Keratinocyte (primary cell): ENCODE results near the gene SERPINE1.

Experiments
- EZH2 ChIP-seq: IDR thresholded peaks from one replicate; pipeline ENCODE4 v1.6.1; 2012; ENCODE audit warnings: inconsistent platforms, mild to moderate bottlenecking, low read length, moderate library complexity
- TF ChIP-seq, protein P1 (sequence below), 3 experiments: IDR thresholded peaks in 1 of 3; conservative IDR thresholded peaks in 1 of 3; optimal IDR thresholded peaks in 1 of 3; 2 replicates in 2 of 3; 3 replicates in 1 of 3; pipeline versions ENCODE3 to v1.5.1; 2011; ENCODE audit warnings: low read length in 3 of 3, mild to moderate bottlenecking in 3 of 3, moderate library complexity in 2 of 3, control low read depth in 1 of 3, inconsistent platforms in 1 of 3; ENCODE audit not compliant: insufficient read depth in 2 of 3; ENCODE audit errors: extremely low read depth in 1 of 3

DNA sequence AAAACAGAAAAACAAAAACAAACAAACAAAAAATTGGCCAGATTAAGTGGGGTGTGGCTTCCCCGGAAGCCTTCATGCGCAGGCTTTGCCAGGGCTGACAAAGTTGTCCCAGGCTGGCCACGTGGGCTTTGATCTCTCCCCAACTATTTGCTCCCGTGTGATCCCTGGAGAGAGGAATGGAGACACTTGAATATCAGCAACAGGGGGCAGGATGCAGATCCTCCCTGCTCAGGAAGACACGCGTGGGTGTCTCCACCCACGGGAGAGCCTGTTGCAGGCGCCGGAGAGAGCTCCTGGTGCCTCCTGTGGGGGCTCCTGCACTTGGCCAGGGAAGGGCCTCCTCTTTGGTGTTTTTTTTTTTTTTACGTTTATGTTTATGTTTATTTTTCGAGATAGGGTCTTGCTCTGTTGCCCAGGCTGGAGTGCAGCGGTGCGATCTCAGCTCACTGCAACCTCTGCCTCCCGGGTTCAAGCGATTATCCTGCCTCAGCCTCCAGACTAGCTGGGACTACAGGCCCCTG is 22.7 kb upstream of the SERPINE1 start:
- TF ChIP-seq, protein P1, sequence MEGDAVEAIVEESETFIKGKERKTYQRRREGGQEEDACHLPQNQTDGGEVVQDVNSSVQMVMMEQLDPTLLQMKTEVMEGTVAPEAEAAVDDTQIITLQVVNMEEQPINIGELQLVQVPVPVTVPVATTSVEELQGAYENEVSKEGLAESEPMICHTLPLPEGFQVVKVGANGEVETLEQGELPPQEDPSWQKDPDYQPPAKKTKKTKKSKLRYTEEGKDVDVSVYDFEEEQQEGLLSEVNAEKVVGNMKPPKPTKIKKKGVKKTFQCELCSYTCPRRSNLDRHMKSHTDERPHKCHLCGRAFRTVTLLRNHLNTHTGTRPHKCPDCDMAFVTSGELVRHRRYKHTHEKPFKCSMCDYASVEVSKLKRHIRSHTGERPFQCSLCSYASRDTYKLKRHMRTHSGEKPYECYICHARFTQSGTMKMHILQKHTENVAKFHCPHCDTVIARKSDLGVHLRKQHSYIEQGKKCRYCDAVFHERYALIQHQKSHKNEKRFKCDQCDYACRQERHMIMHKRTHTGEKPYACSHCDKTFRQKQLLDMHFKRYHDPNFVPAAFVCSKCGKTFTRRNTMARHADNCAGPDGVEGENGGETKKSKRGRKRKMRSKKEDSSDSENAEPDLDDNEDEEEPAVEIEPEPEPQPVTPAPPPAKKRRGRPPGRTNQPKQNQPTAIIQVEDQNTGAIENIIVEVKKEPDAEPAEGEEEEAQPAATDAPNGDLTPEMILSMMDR (optimal IDR thresholded peaks at IDR 0.05 in 1 of 3, IDR thresholded peaks at IDR 0.05 in 1 of 3, conservative IDR thresholded peaks at IDR 0.05 in 1 of 3; ENCODE audit: extremely low read depth in 1 of 3, insufficient read depth in 2 of 3, low read length in 3 of 3), result no peak
- TF ChIP-seq EZH2, result no peak
